Jurkat, Clone E6-1 (cell line): ENCODE results near the gene TXN2. TPM values are rescaled to one million over a fixed set of nuclear protein-coding genes. Genes with fewer than 3 reads are reported as not detected.
"Not testable (repeated sequence)": the region's sequence is repeated elsewhere in the genome, so short reads cannot be mapped to it uniquely, and the experiment has no call there.

ENCODE experiments used
- DNase-seq: peaks from one replicate; pipeline ENCODE4 v3.0.0-alpha.2; 2011; ENCODE audit warnings: low read depth, low spot score
- H3K4me3 ChIP-seq: 2 replicates; pipeline ENCODE4 v1.5.1; 2011; ENCODE audit warnings: mild to moderate bottlenecking, low read length, control low read depth, moderate library complexity
- polyA plus RNA-seq: library from polyadenylated mRNA; unstranded; fragments of >200 nt; gene quantifications from one replicate; pipeline ENCODE4 v1.2.1, GENCODE V29; 2012; ENCODE audit warnings: missing spikeins; ENCODE audit not compliant: insufficient read length, insufficient read depth

The TXN2 gene, protein sequence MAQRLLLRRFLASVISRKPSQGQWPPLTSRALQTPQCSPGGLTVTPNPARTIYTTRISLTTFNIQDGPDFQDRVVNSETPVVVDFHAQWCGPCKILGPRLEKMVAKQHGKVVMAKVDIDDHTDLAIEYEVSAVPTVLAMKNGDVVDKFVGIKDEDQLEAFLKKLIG
- 136 TPM for polyA plus RNA-seq

DNA sequence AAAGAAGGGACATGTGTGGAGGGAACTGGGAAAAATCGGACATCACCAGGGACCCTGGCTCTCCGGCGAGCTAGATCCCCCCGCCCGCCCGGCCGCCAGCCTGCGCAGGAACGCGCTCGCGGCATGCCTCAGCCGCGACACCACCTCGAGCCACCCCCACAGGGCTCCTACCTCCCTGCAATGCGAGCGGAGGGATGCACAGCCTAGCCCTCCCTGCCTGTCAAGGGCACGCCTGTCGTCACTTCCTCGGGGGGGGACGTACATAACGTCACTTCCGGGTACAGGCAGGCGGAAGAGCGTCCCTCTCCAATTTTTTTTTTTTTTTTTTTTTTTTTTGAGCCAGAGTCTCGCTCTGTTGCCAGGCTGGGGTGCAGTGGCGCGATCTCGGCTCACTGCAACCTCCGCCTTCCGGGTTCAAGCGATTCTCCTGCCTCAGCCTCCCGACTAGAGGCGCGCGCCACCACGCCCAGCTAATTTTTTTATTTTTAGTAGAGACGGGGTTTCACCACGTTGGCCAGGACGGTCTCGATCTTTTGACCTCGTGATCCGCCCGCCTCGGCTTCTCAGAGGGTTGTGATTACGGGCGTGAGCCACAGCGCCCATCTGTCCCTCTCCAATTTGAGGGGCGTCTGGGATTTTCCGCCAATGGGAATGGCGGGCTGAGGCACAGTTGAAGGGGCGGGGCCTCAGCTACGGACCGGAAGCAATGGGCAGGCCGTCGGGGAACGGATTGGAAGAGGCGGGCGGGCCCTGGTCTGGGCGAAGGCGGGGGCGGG is at the start of gene TXN2:
Gene TXN2, minus strand, starts transcription at position 248 of the 776 bp plus-strand sequence. CDS start 803 bp downstream, outside the sequence.
- peak within 1 kb of the TSS; percentile 98 for H3K4me3 ChIP-seq
- DNase-seq, result peak; percentile 96

GRCh38 chr22:36528795-36529751 is 47.6 kb upstream of the TXN2 start, which contains the start of gene EIF3D:
TSS of gene EIF3D (minus strand) at chr22:36529166. CDS start at chr22:36526121, 3,045 bp downstream.
- peak within 1 kb of the TSS; percentile 99 for H3K4me3 ChIP-seq
- peak; percentile 100 for DNase-seq

DNA sequence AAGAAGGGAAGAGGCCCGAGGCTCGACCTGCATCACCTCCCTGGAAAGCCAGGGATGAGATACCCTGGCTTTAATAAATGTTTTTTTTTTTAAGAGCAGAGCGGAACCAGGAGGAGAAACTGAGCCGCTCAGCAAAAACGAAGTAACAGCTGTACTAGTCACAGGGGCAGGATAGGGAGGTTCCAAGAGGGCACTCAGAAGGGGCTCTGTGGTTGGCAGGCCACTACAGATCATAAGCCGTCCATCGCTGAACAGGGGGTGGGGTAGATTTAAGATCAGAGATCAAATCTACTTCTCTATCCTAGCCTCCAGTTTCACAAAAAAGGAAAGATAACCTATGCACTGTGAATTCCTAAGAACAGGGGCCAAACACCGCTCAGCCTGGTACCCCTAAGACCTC is 46.9 kb upstream of the TXN2 start:
- H3K4me3 ChIP-seq, result peak overlapping the region; percentile 99
- DNase-seq, result no peak

DNA sequence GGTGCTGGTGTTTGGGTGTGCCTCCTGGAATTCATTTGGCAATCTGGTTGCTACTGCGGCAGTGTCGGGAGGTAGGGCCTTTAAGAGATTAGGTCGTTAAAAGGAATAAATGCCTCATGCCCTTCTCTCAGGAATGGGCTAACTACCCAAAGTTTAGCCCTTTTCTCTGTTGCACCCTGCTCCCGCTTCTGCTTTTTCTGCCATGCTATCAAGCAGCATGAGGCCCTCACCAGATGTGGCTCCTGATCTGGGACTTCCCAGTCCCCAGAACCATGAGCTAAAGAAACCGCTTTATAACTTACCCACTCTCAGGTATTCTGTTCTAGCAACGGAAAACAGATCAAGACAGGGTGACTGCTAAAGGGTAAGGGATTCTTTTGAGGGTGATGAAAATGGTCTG is 41.2 kb upstream of the TXN2 start:
- no peak overlapping the region for H3K4me3 ChIP-seq
- DNase-seq, result no peak

DNA sequence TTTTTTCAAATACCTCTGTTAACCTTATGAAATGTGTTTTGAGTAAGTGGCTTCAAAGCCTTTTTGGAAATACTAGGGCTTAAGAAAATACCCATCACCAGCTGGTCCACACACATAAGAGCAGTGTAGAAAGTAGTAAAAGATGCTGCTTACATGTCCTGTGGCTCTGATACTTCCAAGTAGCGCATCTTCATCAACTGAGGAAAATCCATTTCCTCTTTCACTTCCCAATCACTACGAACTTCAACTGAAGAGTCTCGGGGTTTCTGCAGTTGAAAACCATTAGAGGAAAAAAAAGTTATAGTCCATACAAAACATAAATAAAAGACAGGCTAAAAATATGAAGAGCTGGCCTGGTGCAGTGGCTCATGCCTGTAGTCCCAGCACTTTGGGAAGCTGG is 39.0 kb upstream of the TXN2 start:
- no peak for DNase-seq
- no peak overlapping the region for H3K4me3 ChIP-seq

DNA sequence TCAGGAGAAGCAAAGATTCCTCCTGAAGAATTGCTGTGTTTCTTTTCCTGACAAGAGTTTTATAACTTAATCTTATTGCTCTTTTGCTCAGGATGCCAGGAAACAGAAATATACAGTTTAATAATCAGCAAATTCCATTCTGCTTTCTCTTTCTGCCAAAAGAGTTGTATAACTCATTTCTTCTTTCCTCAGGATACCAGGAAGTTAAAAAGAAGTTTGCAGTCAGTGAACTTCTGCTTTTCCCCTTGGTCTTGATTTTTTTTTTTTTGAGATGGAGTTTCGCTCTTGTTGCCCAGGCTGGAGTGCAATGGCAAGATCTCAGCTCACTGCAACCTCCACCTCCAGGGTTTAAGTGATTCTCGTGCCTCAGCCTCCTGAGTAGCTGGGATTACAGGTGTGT is 38.5 kb upstream of the TXN2 start:
- not testable (repeated sequence) for DNase-seq, H3K4me3 ChIP-seq

GRCh38 chr22:36514766-36515165 is 33.3 kb upstream of the TXN2 start:
- no peak for DNase-seq
- H3K4me3 ChIP-seq, result no peak overlapping the region

DNA sequence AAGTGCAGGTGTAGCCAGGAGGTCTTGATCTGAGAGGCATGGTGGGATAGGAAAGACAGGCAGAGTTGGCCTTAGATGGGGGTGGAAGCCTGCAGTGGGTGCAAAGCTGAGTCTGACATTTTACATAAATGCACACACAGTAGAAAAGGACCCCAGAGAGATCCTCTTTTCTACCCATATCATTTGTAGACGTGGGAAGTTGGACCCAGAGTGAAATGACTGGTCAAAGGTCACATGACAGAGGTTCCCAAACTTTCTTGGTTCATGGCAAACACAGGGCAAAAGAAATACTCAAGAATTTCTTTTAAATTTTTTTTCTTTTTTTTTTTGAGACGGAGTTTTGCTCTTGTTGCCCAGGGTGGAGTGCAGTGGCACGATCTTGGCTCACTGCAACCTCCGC is 31.6 kb upstream of the TXN2 start:
- no peak overlapping the region for H3K4me3 ChIP-seq
- no peak for DNase-seq

DNA sequence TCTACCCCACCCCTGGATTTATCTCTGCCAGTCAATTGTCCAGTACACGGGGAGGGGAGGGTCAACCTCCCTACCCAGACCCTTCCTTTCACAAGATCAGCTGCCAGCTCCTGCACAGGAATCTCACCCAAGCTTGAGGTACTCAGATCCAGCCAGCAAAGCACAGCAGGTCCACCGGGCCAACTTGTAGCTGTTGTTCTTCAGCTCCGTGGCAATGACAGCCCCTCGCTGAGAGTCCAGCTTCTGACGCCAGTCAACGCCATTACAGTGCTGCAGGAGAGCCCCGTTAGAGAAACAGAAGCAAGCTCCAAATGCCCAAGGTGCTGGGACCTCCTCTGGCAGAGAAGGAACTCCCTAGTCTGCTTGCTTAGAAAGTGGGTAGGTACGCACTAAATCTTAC is 30.9 kb upstream of the TXN2 start:
- no peak for DNase-seq
- H3K4me3 ChIP-seq, result no peak overlapping the region

DNA sequence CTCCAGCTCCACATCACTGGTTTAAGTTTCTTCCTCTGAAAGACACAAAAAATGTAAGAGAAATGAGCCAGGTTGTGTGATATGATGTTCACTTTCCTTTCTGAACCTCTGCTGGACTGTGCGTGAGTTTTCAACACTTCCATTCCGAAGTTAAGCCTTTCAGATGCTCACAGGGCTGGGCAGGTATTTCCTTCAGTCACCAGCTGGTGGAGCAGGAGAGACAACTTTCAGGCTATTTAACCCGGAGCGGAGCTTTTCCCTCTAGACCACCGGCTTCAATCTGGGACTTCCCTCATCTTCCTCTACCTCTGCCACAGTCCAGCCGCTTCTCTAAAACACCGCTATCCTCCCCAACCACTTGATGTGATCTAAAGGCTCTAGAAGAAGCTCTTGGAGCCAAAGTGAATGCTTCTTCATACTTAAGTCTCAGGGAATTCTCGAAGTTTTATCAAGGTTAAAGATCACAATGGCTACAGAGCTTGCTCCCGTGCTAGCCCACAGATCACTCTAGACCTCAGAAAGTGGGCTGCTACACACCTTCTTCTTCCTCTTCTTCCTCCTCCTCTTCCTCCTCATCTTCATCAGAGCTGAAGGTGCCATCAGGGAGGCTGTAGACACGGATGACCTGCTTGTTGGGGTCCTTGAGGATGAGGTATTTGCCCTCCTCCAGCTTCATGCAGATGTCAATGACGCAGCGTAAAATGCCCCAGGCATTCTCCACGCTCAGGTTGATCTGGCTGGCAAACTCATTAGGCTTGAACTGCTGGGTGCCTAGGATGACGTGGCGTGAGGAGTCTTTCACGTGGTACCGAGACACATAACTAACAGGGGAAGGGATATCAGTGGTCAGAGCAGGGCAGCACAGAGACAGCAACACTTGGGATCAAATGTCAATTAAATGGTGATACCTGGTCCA is 29.8 kb upstream of the TXN2 start:
- no peak for DNase-seq
- no peak overlapping the region for H3K4me3 ChIP-seq

GRCh38 chr22:36510384-36510783 is 28.9 kb upstream of the TXN2 start:
- DNase-seq, result no peak
- H3K4me3 ChIP-seq, result no peak overlapping the region

DNA sequence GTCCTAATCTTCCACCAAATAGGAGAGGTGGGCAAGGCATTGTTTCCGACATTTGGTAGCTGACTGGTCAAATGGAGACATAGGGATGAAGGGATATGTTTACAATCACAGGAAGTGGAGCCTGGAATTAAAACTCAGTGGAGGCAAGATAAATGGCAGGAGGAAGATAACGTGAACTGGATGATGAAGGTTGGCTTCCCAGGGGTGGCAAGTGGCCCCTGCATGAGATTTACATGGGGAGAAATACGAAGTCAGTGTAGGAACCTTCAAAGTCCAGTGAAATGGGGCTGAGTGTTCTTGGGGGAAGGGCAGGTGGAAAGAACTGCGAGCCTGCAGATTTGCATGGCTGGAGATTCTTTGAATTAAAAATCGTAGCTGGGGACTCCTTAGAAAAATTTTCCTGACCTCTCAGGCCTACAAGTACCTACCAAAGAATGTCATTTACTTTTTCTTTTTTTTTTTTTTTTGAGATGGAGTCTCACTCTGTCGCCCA is 26.1 kb upstream of the TXN2 start:
- DNase-seq, result no peak
- H3K4me3 ChIP-seq, result peak overlapping the region; percentile 62

DNA sequence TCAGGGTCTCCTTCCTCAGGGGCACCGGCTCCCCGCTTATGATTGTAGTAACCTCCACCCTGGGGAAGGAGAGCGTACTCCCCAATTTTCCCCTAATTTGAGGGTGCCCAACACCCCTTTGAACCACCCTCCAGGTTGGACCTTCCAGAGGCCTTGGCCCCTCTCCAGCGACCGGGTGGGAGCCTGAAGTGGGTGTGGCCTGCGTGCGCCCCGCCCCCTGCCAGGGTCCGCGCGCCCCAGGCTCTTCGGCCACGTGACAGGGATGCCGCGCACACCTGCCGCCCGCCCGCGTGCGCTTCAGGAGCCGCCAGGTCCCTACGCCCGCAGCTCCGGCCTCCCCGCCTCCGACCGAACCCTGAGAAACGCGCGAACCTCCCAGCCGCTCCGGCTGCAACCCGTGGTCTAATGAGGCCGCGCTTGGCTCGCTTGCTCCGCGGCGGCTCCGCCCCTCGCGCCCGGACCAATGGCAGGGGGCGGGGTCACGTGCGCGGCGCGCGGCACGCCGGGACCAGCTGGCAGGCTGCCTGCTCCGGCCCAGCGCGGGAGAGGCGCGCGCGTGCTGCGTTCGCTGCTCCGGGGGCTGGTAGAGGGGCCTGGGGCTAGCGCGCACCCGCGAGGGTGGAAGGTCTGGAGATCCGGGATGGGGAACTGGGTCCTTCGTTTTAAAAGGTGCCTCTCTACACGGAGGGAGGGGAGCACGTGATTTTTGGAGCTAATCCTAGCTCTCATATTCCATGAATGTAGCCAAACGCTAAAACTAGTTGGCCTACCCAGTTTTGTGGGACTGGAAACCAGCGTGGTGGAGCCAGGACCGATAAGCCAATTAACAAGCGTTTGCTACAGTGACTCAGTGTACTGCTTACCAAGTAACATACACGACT is 25.4 kb upstream of the TXN2 start, which contains the start of gene FOXRED2:
Gene FOXRED2, minus strand, starts transcription at position 404 of the 881 bp plus-strand sequence. CDS start 618 bp downstream, outside the sequence.
- H3K4me3 ChIP-seq, result peak within 1 kb of the TSS; percentile 62
- peak; percentile 72 for DNase-seq

DNA sequence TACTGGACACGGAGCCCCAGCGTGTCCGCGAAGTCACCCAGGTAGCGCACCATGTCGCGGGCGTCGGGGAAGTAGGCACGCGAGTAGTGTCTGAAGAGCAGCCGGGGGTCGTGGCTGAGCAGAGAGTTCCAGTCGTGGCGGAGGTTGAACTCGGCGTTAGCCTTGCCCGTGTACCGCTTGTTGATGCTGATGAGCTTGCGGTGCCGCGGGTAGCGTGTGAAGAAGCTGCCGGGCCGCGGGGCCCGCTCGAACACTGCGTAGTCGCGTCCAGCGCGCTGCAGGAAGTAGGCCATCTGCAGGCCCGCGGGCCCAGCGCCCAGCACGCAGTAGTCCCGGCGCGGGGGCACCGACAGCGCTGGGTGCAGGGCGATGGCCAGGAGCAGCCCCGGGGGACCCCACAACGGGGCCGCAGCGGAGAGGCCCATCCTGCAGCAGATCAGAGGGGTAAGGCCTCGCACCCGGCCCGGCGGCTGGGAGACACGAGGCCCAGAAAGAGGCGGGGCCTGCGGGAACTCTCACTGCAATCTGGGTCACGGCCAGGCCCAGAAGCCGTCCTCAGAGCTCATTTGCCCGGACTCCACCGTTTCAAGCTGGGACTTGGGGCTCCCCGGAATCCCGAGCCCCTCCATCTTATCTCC is 24.7 kb upstream of the TXN2 start:
- DNase-seq, result no peak
- peak overlapping the region; percentile 62 for H3K4me3 ChIP-seq

DNA sequence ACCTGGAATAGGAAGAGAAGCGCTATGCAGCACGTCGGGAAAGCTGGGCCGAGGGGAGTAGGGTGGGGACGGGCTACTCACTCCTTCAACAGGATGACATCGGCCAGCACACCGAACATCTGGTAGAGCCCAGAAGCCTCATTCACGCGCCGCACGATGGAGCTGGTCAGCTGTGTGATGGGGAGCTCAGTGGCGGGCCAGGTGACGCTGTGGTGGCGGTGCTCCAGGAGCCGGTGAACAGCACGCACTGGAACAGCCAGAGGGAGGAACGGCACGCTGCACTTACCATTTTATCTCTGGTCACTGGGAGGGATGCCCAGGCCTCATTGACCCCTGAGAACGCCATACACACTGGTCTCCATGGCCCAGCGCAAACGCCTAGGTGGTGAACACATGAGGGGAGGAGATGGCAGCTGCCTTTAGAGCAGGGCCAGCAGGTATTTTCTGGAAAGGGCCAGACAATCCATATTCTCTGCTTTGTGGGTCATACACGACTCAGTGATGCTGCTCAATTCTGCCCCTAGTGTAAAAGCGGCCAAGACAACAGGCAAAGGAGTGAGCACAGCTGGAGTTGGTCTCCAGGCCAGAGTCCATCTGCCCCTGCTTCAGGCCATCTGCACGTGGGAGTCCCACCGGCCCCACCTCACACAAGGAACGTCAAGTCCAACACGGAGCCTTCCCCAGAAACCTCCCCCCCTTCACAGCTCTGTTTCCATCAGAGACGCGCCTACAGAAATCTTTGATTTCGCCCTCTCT is 16.6 kb upstream of the TXN2 start:
- no peak for DNase-seq
- H3K4me3 ChIP-seq, result no peak overlapping the region

GRCh38 chr22:36493690-36494110 is 12.3 kb upstream of the TXN2 start:
- no peak for DNase-seq
- H3K4me3 ChIP-seq, result no peak overlapping the region
